HepG2 (cell line): Measurements from ENCODE around the gene PPP4R4. TPM values are rescaled to one million over a fixed set of nuclear protein-coding genes. Genes with fewer than 3 reads are reported as not detected.

Experiments
- ATAC-seq: fragments of 200-7000 bp; cut with Tn5 transposase; 3 replicates; pipeline ENCODE4 v1.9.1; 2020; ENCODE audit warnings: mild to moderate bottlenecking, moderate library complexity
- BruUV-seq: library from RNA; stranded (reverse); fragments of 400-500 nt; replicated peaks from 2 replicates; lab custom pipeline; 2021; lab: Mats Ljungman, UMichigan
- CTCF ChIA-PET: fragments of 300-600 bp; formaldehyde crosslinking; extraction: SDS; loops from one replicate; lab custom pipeline; 2021; ENCODE audit warnings: low total read pairs, inconsistent platforms, low intra/inter-chr PET ratio; lab: Yijun Ruan, JAX
- POLR2A ChIA-PET: fragments of 350-600 bp; sonication (Branson Sonifier 250); formaldehyde crosslinking; loops from one replicate; lab custom pipeline; 2020; ENCODE audit warnings: antibody characterized with exemption, inconsistent platforms; lab: Yijun Ruan, JAX
- DNase-seq: peaks from one replicate; pipeline ENCODE4 v3.0.0-alpha.2; 2015; ENCODE audit warnings: low spot score
- FAIRE-seq: peaks from 3 replicates; lab custom pipeline; 2011; peaks lifted over from hg19 to GRCh38; lab: Jason Lieb, UNC
- H2AFZ ChIP-seq: one replicate; pipeline ENCODE4 v1.6.1; 2011; ENCODE audit warnings: low read length, inconsistent platforms
- H3K27ac ChIP-seq: fragments of 300-600 bp; 3 replicates; pipeline ENCODE4 v1.8.0; 2011; ENCODE audit warnings: mixed run types, mild to moderate bottlenecking, mixed read lengths, low read length, inconsistent platforms; ENCODE audit not compliant: insufficient read depth; ENCODE audit errors: extremely low read length
- H3K27me3 ChIP-seq, 2 experiments: fragments of 200-600 bp in 1 of 2; 2 replicates in 1 of 2; 3 replicates in 1 of 2; pipeline versions ENCODE4 v1.6.0 to v1.8.0; 2011; ENCODE audit warnings: low read length in 2 of 2, mild to moderate bottlenecking in 2 of 2, moderate library complexity in 2 of 2, inconsistent platforms in 1 of 2; ENCODE audit not compliant: insufficient read depth in 2 of 2, control insufficient read depth in 1 of 2
- H3K36me3 ChIP-seq, 2 experiments: fragments of 200-600 bp in 1 of 2; replicated peaks in 1 of 2; 2 replicates in 1 of 2; 3 replicates in 1 of 2; pipeline versions ENCODE4 v1.5.1 to v1.8.0; 2011; ENCODE audit warnings: low read length in 2 of 2, inconsistent platforms in 1 of 2; ENCODE audit not compliant: insufficient read depth in 2 of 2, control insufficient read depth in 1 of 2
- H3K4me1 ChIP-seq: 2 replicates; pipeline ENCODE4 v1.5.1; 2012; ENCODE audit warnings: low read length, inconsistent platforms; ENCODE audit not compliant: insufficient read depth
- H3K4me2 ChIP-seq: 2 replicates; pipeline ENCODE4 v1.6.0; 2011; ENCODE audit warnings: low read depth, low read length, inconsistent platforms
- H3K4me3 ChIP-seq, 3 experiments: fragments of 200-600 bp in 1 of 3; sonication (generic), shearing (Covaris generic) in 1 of 3; replicated peaks in 1 of 3; 2 replicates each; pipeline ENCODE4 v1.5.1; 2011 to 2016; ENCODE audit warnings: low read length in 3 of 3, inconsistent platforms in 2 of 3, low read depth in 2 of 3, mild to moderate bottlenecking in 2 of 3, control low read depth in 1 of 3, mixed read lengths in 1 of 3; ENCODE audit not compliant: insufficient read depth in 1 of 3
- H3K79me2 ChIP-seq: one replicate; pipeline ENCODE4 v1.6.1; 2011; ENCODE audit warnings: low read length, inconsistent platforms; ENCODE audit not compliant: insufficient read depth
- H3K9ac ChIP-seq: 2 replicates; pipeline ENCODE4 v1.6.0; 2011; ENCODE audit warnings: mild to moderate bottlenecking, low read depth, low read length, inconsistent platforms; ENCODE audit not compliant: insufficient read depth
- H3K9me3 ChIP-seq: 2 replicates; pipeline ENCODE4 v1.5.1; 2012; ENCODE audit warnings: mild to moderate bottlenecking, low read length
- H4K20me1 ChIP-seq: 2 replicates; pipeline ENCODE4 v1.6.0; 2011; ENCODE audit warnings: inconsistent platforms, mild to moderate bottlenecking, low read length, moderate library complexity; ENCODE audit not compliant: insufficient read depth
- CSRNP1 ChIP-seq: sonication (generic); formaldehyde crosslinking; IDR thresholded peaks from 2 replicates; pipeline ENCODE4 v1.8.1; 2023; ENCODE audit warnings: mild to moderate bottlenecking, missing genetic modification reagents
- EHMT2 ChIP-seq: fragments of 200-600 bp; sonication (generic); IDR thresholded peaks from 2 replicates; pipeline ENCODE4 v1.7.0; 2017; ENCODE audit warnings: antibody characterized with exemption, low read depth, low read length, borderline replicate concordance
- MED13 ChIP-seq: sonication (generic); formaldehyde crosslinking; IDR thresholded peaks from 2 replicates; pipeline ENCODE4 v1.5.0; 2020; ENCODE audit warnings: missing genetic modification reagents
- MXD1 ChIP-seq: sonication (generic); formaldehyde crosslinking; IDR thresholded peaks from 2 replicates; pipeline ENCODE4 v1.4.0; 2020; ENCODE audit warnings: mild to moderate bottlenecking, missing genetic modification reagents
- RBM22 ChIP-seq: fragments of 200-400 bp; formaldehyde crosslinking; optimal IDR thresholded peaks from 2 replicates; pipeline ENCODE3; 2017; ENCODE audit warnings: mild to moderate bottlenecking, low read length, moderate library complexity
- ZNF335 ChIP-seq: sonication (generic); formaldehyde crosslinking; IDR thresholded peaks from 2 replicates; pipeline ENCODE4 v1.4.0; 2020; ENCODE audit warnings: missing genetic modification reagents
- ZNF362 ChIP-seq: sonication (generic); formaldehyde crosslinking; IDR thresholded peaks from 2 replicates; pipeline ENCODE4 v1.4.0; 2020; ENCODE audit warnings: missing genetic modification reagents, mild to moderate bottlenecking, borderline replicate concordance
- ZNF619 ChIP-seq: sonication (generic); formaldehyde crosslinking; IDR thresholded peaks from 2 replicates; pipeline ENCODE4 v1.4.0; 2020; ENCODE audit warnings: mild to moderate bottlenecking, missing genetic modification reagents
- WGBS: methylation state at CpG from one replicate; pipeline ENCODE4 v1.1.6; 2017; ENCODE audit warnings: low lambda C conversion rate; 5-methylcytosine and 5-hydroxymethylcytosine counted together
- in situ Hi-C: cut with HindIII; loops from 2 replicates; pipeline ENCODE4 v1.10.0; 2017; ENCODE audit warnings: low pct_unique_long_range_greater_than_20kb; ENCODE audit not compliant: extremely low pct_ligation_motif_present
- intact Hi-C: fragments of 100-400 bp; cut with micrococcal nuclease; formaldehyde crosslinking; loops from one replicate; pipeline ENCODE4 v1.10.0; 2022; ENCODE audit not compliant: unreplicated experiment
- polyA plus RNA-seq, 8 experiments: library from polyadenylated mRNA; depleted of rRNA in 3 of 8; stranded (reverse) in 7 of 8; unstranded in 1 of 8; fragments of >200 nt; fragmentation: Illumina TruSeq in 4 of 8; extraction: Trizol in 4 of 8; gene quantifications; 2 replicates each; pipeline versions ENCODE4 v1.2.1 to v1.2.3, GENCODE V29; 2011 to 2016; ENCODE audit warnings: low read depth in 4 of 8, missing spikeins in 1 of 8, mixed read lengths in 1 of 8; ENCODE audit not compliant: insufficient read depth in 1 of 8
- total RNA-seq, 5 experiments: library from RNA; depleted of rRNA; stranded (reverse); fragments of >200 nt; fragmentation: Illumina TruSeq; extraction: Trizol; gene quantifications; 2 replicates each; pipeline ENCODE4 v1.2.3, GENCODE V29; 2016; ENCODE audit warnings: low read depth in 1 of 5
- TF ChIP-seq, protein P1 (sequence below): sonication (generic); formaldehyde crosslinking; IDR thresholded peaks from 2 replicates; pipeline ENCODE4 v1.5.1; 2020; ENCODE audit warnings: mild to moderate bottlenecking, missing genetic modification reagents, moderate library complexity
- TF ChIP-seq, protein P2 (sequence below): sonication (generic); formaldehyde crosslinking; IDR thresholded peaks from 2 replicates; pipeline ENCODE4 v1.5.1; 2020; ENCODE audit warnings: mild to moderate bottlenecking, moderate library complexity, missing genetic modification reagents
- TF ChIP-seq, protein P3 (sequence below): sonication (generic); formaldehyde crosslinking; IDR thresholded peaks from 2 replicates; pipeline ENCODE4 v1.5.0; 2020; ENCODE audit warnings: missing genetic modification reagents

Gene PPP4R4
- total and polyA plus RNA-seq, 2 of the 13 experiments (the other 11 are each of a cell fraction or from before 2014, with no cell fraction given) = 9.5 to 19.8 TPM

- BruUV-seq = no TSS peak
Measured at GRCh38 chr14:94127330-94127729, 46.8 kb upstream of the PPP4R4 start.

More at GRCh38 chr14:94127330-94127729, 46.8 kb upstream of the PPP4R4 start:
- Histone ChIP-seq H3K27me3 (peaks cover 2 to 23% of the 10 kb centered on the region in 2 experiments), H3K9ac (no peak overlapping the region), H4K20me1 (no peaks in the 10 kb centered on the region), H3K27ac (no peak overlapping the region), H3K36me3 (no peaks in the 10 kb centered on the region), H3K79me2 (no peaks in the 10 kb centered on the region), H2AFZ (no peak overlapping the region), H3K4me1 (peaks cover 32% of the 10 kb centered on the region), H3K9me3 (no peaks in the 10 kb centered on the region), H3K4me2 (no peak overlapping the region), H3K4me3 (no peak overlapping the region)
- CTCF ChIA-PET = no interaction called here
- TF ChIP-seq EHMT2 (no peak), RBM22 (no peak), ZNF619 (CRISPR knock-in tag) (no peak), MED13 (CRISPR knock-in tag) (no peak), MXD1 (CRISPR knock-in tag) (no peak), CSRNP1 (CRISPR knock-in tag) (no peak), ZNF335 (CRISPR knock-in tag) (no peak), ZNF362 (CRISPR knock-in tag) (no peak)
- TF ChIP-seq, protein P1, sequence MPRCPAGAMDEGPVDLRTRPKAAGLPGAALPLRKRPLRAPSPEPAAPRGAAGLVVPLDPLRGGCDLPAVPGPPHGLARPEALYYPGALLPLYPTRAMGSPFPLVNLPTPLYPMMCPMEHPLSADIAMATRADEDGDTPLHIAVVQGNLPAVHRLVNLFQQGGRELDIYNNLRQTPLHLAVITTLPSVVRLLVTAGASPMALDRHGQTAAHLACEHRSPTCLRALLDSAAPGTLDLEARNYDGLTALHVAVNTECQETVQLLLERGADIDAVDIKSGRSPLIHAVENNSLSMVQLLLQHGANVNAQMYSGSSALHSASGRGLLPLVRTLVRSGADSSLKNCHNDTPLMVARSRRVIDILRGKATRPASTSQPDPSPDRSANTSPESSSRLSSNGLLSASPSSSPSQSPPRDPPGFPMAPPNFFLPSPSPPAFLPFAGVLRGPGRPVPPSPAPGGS (CRISPR knock-in tag) = no peak
- TF ChIP-seq, protein P2, sequence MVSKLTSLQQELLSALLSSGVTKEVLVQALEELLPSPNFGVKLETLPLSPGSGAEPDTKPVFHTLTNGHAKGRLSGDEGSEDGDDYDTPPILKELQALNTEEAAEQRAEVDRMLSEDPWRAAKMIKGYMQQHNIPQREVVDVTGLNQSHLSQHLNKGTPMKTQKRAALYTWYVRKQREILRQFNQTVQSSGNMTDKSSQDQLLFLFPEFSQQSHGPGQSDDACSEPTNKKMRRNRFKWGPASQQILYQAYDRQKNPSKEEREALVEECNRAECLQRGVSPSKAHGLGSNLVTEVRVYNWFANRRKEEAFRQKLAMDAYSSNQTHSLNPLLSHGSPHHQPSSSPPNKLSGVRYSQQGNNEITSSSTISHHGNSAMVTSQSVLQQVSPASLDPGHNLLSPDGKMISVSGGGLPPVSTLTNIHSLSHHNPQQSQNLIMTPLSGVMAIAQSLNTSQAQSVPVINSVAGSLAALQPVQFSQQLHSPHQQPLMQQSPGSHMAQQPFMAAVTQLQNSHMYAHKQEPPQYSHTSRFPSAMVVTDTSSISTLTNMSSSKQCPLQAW (CRISPR knock-in tag) = no peak
- TF ChIP-seq, protein P3, sequence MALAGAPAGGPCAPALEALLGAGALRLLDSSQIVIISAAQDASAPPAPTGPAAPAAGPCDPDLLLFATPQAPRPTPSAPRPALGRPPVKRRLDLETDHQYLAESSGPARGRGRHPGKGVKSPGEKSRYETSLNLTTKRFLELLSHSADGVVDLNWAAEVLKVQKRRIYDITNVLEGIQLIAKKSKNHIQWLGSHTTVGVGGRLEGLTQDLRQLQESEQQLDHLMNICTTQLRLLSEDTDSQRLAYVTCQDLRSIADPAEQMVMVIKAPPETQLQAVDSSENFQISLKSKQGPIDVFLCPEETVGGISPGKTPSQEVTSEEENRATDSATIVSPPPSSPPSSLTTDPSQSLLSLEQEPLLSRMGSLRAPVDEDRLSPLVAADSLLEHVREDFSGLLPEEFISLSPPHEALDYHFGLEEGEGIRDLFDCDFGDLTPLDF = no peak
- no peak for FAIRE-seq
- no peak for ATAC-seq
- WGBS = 0% methylated on average over 1 of the region's 6 CpGs
- no peak for DNase-seq
- intact Hi-C loops (loop anchor here (5.0 kb wide), 1 partner anchor 45 kb away; the partner anchor contains the start of genes DDX24 and IFI27L1), in situ Hi-C loops (no loop called here)
- POLR2A ChIA-PET = no interaction called here
